ENCODE data around the gene PDE3B. TPM values are rescaled to one million over a fixed set of nuclear protein-coding genes. Genes with fewer than 3 reads are reported as not detected.
"Not testable (repeated sequence)": the region's sequence is repeated elsewhere in the genome, so short reads cannot be mapped to it uniquely, and the experiment has no call there.

Gene PDE3B
- total RNA-seq, 1 donor from 2014 or later, result 14.1 TPM

- DNase-seq, result no peak
- Mint-ChIP-seq H3K27ac (ENCODE audit: unreplicated experiment) (no peak overlapping the region), H3K9me3 (ENCODE audit: unreplicated experiment) (peaks cover 5% of the 10 kb centered on the region), H3K4me1 (ENCODE audit: low read depth, unreplicated experiment) (peaks cover 7% of the 10 kb centered on the region), H3K4me3 (ENCODE audit: unreplicated experiment) (no peak overlapping the region), H3K27me3 (ENCODE audit: unreplicated experiment) (no peaks in the 10 kb centered on the region), H3K36me3 (ENCODE audit: unreplicated experiment) (no peaks in the 10 kb centered on the region)
- TF ChIP-seq CTCF (IDR thresholded peaks at IDR 0.05; ENCODE audit: partially characterized antibody, unreplicated experiment), result no peak
These were observed 99.4 kb downstream of the PDE3B start for GRCh38 chr11:14742849-14743559.

DNA sequence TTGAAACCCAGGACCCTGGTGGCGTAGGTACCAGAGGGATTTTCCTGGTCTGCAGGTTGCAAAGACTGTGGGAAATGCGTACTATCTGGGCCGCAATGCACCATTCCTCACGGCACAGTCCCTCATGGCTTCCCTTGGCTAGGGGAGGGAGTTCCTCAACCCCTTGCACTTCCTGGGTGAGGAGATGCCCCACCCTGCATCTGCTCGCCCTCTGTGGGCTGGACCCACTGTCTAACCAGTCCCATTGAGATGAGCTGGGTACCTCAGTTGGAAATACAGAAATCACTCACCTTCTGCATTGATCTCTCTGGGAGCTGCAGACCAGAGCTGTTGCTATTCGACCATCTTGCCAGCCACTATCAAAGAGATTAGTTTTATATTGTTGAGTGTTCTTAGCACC is 100.1 kb downstream of the PDE3B start:
- not testable (repeated sequence) for H3K4me1 Mint-ChIP-seq (ENCODE audit: low read depth, unreplicated experiment); H3K27ac Mint-ChIP-seq (ENCODE audit: unreplicated experiment); H3K27me3 Mint-ChIP-seq (ENCODE audit: unreplicated experiment); H3K9me3 Mint-ChIP-seq (ENCODE audit: unreplicated experiment); H3K36me3 Mint-ChIP-seq (ENCODE audit: unreplicated experiment); H3K4me3 Mint-ChIP-seq (ENCODE audit: unreplicated experiment); DNase-seq

DNA sequence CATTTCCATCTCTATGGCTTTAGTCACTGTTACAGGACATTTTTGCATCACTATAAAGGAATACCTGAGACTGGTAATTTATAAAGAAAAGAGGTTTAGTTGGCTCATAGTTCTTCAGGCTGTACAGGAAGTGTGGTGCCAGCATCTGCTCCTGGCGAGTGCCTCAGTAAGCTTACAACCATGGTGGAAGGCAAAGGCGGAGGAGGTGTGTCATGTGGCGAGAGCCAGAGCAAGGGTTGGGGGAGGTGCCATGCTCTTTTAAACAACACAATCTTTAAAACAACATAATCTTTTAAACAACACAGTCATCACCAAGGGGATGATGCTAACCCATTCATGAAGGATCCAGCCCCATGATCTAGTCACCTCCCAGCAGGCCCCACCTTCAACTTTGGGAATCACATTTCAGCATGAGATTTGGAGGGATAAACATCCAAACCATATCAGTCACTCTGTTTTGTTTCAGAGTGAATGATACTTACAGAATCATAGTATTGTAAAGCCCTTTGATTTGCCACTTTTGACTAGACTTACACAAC is 103.3 kb downstream of the PDE3B start:
- H3K4me3 Mint-ChIP-seq (ENCODE audit: unreplicated experiment), result no peak overlapping the region
- H3K27ac Mint-ChIP-seq (ENCODE audit: unreplicated experiment), result no peak overlapping the region
- peaks cover 7% of the 10 kb centered on the region for H3K4me1 Mint-ChIP-seq (ENCODE audit: low read depth, unreplicated experiment)
- DNase-seq, result no peak
- H3K9me3 Mint-ChIP-seq (ENCODE audit: unreplicated experiment), result peaks cover 2% of the 10 kb centered on the region
- no peak for TF ChIP-seq CTCF (IDR thresholded peaks at IDR 0.05; ENCODE audit: partially characterized antibody, unreplicated experiment)
- H3K27me3 Mint-ChIP-seq (ENCODE audit: unreplicated experiment), result no peaks in the 10 kb centered on the region
- H3K36me3 Mint-ChIP-seq (ENCODE audit: unreplicated experiment), result no peaks in the 10 kb centered on the region

- Mint-ChIP-seq H3K4me3 (ENCODE audit: unreplicated experiment) (no peak overlapping the region), H3K27ac (ENCODE audit: unreplicated experiment) (no peak overlapping the region), H3K36me3 (ENCODE audit: unreplicated experiment) (no peaks in the 10 kb centered on the region), H3K9me3 (ENCODE audit: unreplicated experiment) (peaks cover 2% of the 10 kb centered on the region), H3K4me1 (ENCODE audit: low read depth, unreplicated experiment) (peaks cover 7% of the 10 kb centered on the region), H3K27me3 (ENCODE audit: unreplicated experiment) (no peaks in the 10 kb centered on the region)
- no peak for TF ChIP-seq CTCF (IDR thresholded peaks at IDR 0.05; ENCODE audit: partially characterized antibody, unreplicated experiment)
- no peak for DNase-seq
These were observed 104.5 kb downstream of the PDE3B start for GRCh38 chr11:14748090-14748489.

DNA sequence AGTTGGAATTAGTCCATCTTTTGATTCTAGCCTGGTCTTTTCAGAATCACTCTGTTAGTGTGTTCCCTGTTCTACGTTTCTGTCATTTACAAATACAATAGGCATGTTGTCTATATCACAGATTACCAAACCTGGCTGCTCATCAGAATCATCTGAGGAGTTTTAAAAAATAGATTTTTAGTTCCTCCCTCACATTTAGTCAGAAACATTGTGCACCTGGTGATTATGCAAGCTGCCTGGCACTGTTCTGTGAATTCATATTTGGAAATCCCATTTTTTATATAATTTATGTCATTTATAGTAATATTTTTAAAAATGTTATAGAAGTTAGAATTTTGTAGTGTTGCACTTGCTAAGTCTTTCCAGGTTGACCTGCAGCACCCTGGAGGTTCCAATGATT is 107.3 kb downstream of the PDE3B start:
- Mint-ChIP-seq H3K27ac (ENCODE audit: unreplicated experiment) (no peak overlapping the region), H3K9me3 (ENCODE audit: unreplicated experiment) (no peaks in the 10 kb centered on the region), H3K4me3 (ENCODE audit: unreplicated experiment) (no peak overlapping the region), H3K36me3 (ENCODE audit: unreplicated experiment) (no peaks in the 10 kb centered on the region), H3K4me1 (ENCODE audit: low read depth, unreplicated experiment) (peaks cover 7% of the 10 kb centered on the region), H3K27me3 (ENCODE audit: unreplicated experiment) (no peaks in the 10 kb centered on the region)
- no peak for TF ChIP-seq CTCF (IDR thresholded peaks at IDR 0.05; ENCODE audit: partially characterized antibody, unreplicated experiment)
- no peak for DNase-seq
